Parathyroid adenoma (tissue), 2 donors: Measurements from ENCODE around the gene ACBD7.

ENCODE experiments used
- H2AFZ ChIP-seq: fragments of 300-600 bp; sonication (generic); one replicate; pipeline ENCODE4 v1.7.0; 2017; ENCODE audit warnings: antibody characterized with exemption, mild to moderate bottlenecking
- H3K27ac ChIP-seq: fragments of 300-600 bp; sonication (generic); one replicate; pipeline ENCODE4 v1.7.0; 2017
- H3K27me3 ChIP-seq: fragments of 300-600 bp; sonication (generic); one replicate; pipeline ENCODE4 v1.7.0; 2017; ENCODE audit warnings: low read length; ENCODE audit not compliant: control insufficient read depth, insufficient read depth
- H3K36me3 ChIP-seq: fragments of 300-600 bp; sonication (generic); one replicate; pipeline ENCODE4 v1.7.0; 2017; ENCODE audit warnings: low read length; ENCODE audit not compliant: control insufficient read depth, insufficient read depth
- H3K4me1 ChIP-seq: fragments of 300-600 bp; sonication (generic); one replicate; pipeline ENCODE4 v1.7.0; 2017; ENCODE audit warnings: control low read depth
- H3K4me2 ChIP-seq: fragments of 300-600 bp; sonication (generic); one replicate; pipeline ENCODE4 v1.7.0; 2017; ENCODE audit warnings: low read length
- H3K4me3 ChIP-seq: fragments of 300-600 bp; sonication (generic); one replicate; pipeline ENCODE4 v1.7.0; 2017; ENCODE audit warnings: low read depth, low read length
- H3K79me2 ChIP-seq: fragments of 300-600 bp; sonication (generic); one replicate; pipeline ENCODE4 v1.7.0; 2017; ENCODE audit warnings: control low read depth
- H3K9ac ChIP-seq: fragments of 300-600 bp; sonication (generic); one replicate; pipeline ENCODE4 v1.7.0; 2017; ENCODE audit warnings: mild to moderate bottlenecking
- H3K9me3 ChIP-seq: fragments of 300-600 bp; sonication (generic); one replicate; pipeline ENCODE4 v1.7.0; 2017; ENCODE audit warnings: low read length; ENCODE audit not compliant: control insufficient read depth
- TF ChIP-seq, protein P1 (sequence below): fragments of 300-600 bp; sonication (generic); IDR thresholded peaks from one replicate; pipeline ENCODE4 v1.7.0; 2017; ENCODE audit warnings: antibody characterized with exemption, mild to moderate bottlenecking
- donor health status: primary hyperparathyroidism.

ACBD7 gene

DNA sequence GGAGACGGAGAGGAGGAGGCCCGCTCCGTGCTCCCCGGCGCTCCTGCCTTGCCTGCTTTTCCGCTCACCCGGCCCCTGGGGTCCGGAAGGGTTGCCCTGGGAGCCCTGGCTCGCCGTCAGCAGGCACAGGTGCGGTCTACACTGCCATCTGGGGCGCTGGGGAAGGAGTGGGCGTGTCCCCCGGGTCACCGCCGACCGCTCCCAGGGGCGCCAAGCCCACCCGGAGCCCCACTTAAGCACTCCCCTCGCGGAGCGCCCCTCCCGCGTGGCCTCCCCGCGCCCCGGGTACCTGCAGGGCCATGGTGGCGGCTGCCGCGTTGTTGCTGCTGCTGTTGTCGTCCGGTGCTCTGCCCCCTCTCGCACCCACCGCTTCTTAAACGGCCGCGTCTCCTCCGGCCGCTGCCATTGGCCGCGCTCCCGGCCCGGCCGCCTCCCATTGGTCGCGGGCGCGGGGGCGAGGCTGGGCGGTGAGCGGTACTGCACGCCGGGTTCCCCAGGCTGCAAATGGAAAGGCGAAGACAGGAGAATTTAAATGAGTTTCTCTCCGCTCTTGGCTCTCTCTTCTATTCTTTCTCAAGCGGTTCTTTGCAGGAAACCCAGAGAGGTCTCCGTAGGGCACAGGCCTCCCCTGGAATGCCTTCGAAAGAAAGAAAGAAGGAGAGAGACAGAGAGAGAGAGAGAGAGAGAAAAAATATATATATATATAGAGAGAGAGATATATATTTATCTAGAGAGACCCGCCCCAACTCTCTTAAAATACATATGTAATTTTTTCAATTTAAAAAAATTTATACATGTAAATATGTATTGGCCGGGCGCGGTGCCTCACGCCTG, at the start of gene ACBD7:
Gene ACBD7 (minus strand): TSS at position 349 of the 834 bp plus-strand sequence. CDS start 48 bp downstream, at position 301.
- H3K9ac ChIP-seq: no peak within 1 kb of the TSS
- H3K27ac ChIP-seq: no peak within 1 kb of the TSS
- TF ChIP-seq, protein P1, sequence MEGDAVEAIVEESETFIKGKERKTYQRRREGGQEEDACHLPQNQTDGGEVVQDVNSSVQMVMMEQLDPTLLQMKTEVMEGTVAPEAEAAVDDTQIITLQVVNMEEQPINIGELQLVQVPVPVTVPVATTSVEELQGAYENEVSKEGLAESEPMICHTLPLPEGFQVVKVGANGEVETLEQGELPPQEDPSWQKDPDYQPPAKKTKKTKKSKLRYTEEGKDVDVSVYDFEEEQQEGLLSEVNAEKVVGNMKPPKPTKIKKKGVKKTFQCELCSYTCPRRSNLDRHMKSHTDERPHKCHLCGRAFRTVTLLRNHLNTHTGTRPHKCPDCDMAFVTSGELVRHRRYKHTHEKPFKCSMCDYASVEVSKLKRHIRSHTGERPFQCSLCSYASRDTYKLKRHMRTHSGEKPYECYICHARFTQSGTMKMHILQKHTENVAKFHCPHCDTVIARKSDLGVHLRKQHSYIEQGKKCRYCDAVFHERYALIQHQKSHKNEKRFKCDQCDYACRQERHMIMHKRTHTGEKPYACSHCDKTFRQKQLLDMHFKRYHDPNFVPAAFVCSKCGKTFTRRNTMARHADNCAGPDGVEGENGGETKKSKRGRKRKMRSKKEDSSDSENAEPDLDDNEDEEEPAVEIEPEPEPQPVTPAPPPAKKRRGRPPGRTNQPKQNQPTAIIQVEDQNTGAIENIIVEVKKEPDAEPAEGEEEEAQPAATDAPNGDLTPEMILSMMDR: peak; percentile 59
- H2AFZ ChIP-seq: peak within 1 kb of the TSS; percentile 86
- peak within 1 kb of the TSS; percentile 48 for H3K4me3 ChIP-seq
- H3K36me3 ChIP-seq: no peaks in the 10 kb centered on the region
- H3K4me1 ChIP-seq: peaks cover 4% of the 10 kb centered on the region
- peak within 1 kb of the TSS; percentile 57 for H3K4me2 ChIP-seq
- H3K27me3 ChIP-seq: no peaks in the 10 kb centered on the region
- no peaks in the 10 kb centered on the region for H3K9me3 ChIP-seq
- H3K79me2 ChIP-seq: no peaks in the 10 kb centered on the region

DNA sequence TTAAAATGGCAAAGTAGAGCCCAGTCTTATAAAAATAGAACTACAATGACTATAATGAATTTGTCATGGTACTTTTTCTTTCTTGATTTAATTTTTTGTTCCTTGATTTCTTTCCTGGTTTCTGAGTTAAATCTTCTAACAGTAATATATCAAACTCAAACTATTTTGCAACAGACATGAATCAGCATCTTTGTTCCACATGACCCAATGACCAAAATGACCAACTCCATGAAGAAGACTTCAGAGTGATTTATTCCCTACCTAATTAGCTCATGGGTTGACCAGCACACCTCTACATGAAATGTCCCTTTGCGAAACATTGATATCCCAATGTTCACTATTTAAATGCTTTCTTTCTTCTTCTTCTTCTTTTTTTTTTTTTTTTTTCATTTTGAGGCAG, 49.1 kb upstream of the ACBD7 start:
- Histone ChIP-seq H3K36me3 (no peaks in the 10 kb centered on the region), H3K79me2 (peaks cover 7% of the 10 kb centered on the region)

DNA sequence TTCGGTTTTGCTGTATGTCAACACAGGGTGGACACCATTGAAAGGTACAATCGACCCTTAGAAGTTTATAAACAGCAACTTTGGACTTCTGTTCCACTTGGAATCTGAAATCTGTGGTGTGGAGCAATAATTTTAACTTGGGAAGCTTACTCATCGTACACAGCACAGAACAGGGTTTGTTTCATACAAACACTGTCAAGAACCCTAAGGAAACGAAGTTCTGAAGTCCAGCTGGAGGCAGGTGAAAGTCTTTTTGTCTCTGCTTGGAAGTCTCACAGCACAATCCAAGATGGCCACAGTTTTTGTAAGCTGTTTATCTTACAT, 48.4 kb upstream of the ACBD7 start:
- Histone ChIP-seq H3K79me2 (peaks cover 7% of the 10 kb centered on the region), H2AFZ (no peak overlapping the region), H3K4me1 (peaks cover under 1% of the 10 kb centered on the region), H3K27ac (no peak overlapping the region), H3K4me2 (no peak overlapping the region), H3K4me3 (no peak overlapping the region), H3K27me3 (no peaks in the 10 kb centered on the region), H3K9me3 (no peaks in the 10 kb centered on the region), H3K9ac (no peak overlapping the region), H3K36me3 (no peaks in the 10 kb centered on the region)
- TF ChIP-seq, protein P1: no peak

More for the DNA sequence above, 49.1 kb upstream of the ACBD7 start:
- Histone ChIP-seq H3K4me3 (no peak overlapping the region), H3K27ac (no peak overlapping the region), H3K9ac (no peak overlapping the region), H3K9me3 (no peaks in the 10 kb centered on the region), H3K4me2 (no peak overlapping the region), H2AFZ (no peak overlapping the region), H3K4me1 (peaks cover 5% of the 10 kb centered on the region), H3K27me3 (no peaks in the 10 kb centered on the region)
- TF ChIP-seq, protein P1: no peak

DNA sequence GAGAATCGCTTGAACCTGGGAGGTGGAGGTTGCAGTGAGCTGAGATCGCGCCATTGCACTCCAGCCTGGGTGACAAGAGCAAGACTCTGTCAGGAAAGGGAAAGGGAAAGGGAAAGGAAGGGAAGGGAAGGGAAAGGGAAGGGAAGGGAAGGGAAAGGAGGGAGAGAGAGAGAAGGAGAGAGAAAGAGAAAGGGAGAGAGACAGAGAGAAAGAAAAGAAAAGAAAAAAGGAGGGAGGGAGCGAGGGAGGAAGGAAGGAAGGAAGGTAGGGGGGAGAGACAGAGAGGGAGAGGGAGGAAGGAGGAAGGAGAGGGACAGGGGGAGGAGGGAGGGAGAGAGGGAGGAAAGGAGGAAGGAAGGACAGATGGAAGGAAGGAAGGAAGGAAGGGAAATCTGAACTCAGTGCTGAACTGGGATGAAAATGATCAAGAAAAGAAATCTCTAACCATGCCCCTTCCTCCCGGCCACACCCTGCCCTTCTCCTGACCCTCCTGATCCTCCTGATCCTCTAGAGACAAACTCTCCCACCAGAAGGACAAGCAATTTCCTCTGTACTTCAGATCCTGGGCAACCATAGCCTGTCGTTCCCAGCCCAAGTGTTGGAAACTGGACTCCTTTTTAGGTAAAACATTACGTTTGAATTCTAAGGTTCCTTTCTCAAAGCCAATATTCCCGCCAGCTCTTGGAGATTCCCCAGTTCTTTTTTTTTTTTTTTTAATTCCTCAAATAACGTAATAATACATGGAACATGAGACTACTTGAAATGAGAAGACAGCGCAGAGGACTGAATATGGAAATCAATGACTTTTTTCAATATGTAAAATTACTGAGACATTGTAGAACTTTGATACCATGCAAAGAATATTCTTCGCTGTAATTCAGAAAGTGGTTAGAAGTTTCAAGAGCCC, 47.8 kb upstream of the ACBD7 start:
- no peak overlapping the region for H2AFZ ChIP-seq
- no peaks in the 10 kb centered on the region for H3K27me3 ChIP-seq
- H3K9me3 ChIP-seq: no peaks in the 10 kb centered on the region
- H3K4me2 ChIP-seq: no peak overlapping the region
- H3K36me3 ChIP-seq: no peaks in the 10 kb centered on the region
- TF ChIP-seq, protein P1: no peak
- H3K4me3 ChIP-seq: no peak overlapping the region
- H3K9ac ChIP-seq: no peak overlapping the region
- no peak overlapping the region for H3K27ac ChIP-seq
- peaks cover 7% of the 10 kb centered on the region for H3K79me2 ChIP-seq
- H3K4me1 ChIP-seq: no peaks in the 10 kb centered on the region
